GM18502 (cell line): ENCODE data around the gene TRUB1.
"Not testable (repeated sequence)": the region's sequence is repeated elsewhere in the genome, so short reads cannot be mapped to it uniquely, and the experiment has no call there.

ENCODE experiments used
- ATAC-seq: cut with Tn5 transposase; IDR thresholded peaks from one replicate; pipeline ENCODE4 v1.9.1; 2021; ENCODE audit warnings: mild to moderate bottlenecking; ENCODE audit not compliant: unreplicated experiment, poor library complexity

TRUB1 gene

DNA sequence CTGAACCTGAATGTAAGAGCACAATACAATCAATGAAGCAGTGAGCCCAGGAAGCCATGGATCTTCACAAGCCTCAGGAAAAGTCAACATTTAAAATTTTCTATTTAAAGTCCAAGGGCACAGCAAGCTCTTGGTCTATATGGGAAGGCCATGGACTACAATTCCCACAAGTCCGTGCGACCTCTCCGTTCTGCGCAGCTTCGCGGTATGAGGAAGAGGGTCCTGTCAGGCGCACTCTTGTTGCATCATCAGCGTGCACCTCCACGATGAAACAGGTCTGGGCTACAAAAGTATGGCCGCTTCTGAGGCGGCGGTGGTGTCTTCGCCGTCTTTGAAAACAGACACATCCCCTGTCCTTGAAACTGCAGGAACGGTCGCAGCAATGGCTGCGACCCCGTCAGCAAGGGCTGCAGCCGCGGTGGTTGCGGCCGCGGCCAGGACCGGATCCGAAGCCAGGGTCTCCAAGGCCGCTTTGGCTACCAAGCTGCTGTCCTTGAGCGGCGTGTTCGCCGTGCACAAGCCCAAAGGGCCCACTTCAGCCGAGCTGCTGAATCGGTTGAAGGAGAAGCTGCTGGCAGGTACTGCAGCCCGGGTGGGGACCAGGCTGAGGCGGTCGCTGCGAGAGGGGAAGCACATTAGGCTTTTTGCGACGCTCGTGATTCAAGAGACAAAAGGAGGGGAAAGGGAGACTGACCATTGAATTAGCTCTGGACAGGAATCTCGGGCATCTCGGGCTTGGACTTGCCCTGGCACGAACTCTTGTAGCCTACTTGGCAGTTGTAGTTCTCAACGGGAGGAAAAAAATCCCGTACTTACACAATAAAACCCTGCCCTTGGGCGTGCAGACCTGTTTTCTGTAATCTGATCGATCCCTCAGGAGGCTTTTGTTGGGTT lies at the start of gene TRUB1:
TRUB1 (plus strand) TSS at position 234 of the 894 bp plus-strand sequence; CDS start at position 293, 59 bp downstream.
- ATAC-seq = peak; percentile 100

DNA sequence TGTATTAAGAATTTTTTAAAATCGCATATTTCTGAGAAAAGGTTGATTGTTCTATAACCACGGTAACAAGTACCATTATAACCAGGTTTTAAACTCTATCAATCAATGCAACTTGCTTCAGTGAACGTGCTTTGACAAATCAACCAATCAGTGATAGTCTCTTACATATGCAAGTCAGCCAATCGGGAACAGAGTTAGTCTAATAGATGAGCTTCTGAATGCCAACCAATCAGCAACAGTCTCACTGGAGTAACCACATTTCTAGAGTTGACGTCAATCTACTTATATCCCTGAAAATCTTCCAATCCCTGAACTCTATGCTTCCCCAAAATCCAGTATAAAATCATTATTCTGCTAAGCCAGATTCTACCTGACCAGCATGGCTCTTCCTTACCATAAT lies 44.7 kb upstream of the TRUB1 start:
- no peak for ATAC-seq

DNA sequence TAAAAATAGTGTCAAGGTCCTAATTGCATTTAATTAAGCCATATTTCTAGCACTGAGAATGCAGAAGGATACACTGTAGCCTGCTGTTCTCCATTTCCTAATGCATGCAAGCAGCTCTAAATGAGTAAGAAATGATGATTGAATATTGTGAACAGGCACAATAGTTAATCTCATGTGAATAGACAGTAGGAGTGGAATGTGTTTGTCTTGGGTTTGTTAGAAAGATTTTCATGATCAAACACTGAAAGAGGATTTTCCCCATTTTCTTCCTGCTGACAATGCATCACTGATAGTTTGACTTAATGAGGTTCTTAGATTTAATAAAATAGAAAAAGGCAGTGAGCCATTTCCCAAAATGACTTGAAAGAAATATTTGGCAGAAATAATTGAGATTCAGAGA lies 43.1 kb upstream of the TRUB1 start:
- no peak for ATAC-seq

DNA sequence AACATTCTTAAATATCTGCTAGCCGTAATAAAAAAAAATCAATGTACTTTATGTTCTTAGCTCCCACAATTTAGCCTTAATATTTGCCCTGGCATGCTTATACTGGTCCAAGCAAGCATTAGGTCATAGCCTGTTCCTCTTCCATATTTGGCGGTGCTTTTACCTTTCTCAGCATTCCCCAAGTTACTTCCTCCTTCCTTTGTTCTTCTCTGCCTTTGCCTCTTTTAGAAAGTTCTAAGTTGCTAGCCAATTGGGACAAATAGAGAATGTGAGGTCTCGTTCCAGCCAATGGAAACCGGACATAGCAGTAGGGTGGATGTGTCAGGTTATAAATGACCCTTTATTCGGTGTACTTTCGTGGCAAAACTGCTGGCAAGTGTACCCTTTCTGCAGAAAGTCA lies 41.0 kb upstream of the TRUB1 start:
- not testable (repeated sequence) for ATAC-seq

DNA sequence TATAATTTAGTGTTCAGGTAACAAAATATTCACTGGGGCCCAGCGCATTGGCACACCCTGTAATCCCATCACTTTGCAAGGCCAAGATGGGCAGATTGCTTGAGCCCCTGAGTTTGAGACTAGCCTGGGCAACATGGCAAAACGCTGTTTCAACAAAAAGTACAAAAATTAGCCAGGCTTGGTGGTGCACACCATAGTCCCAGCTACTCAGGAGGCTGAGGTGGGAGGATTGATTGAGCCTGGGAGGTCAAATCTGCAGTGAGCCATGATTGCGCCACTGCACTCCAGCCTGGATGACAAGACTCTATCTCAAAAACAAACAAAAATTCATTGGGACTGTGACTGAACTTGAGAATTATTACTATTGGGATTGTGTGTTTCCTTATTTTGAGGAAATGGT lies 40.4 kb upstream of the TRUB1 start:
- ATAC-seq = no peak

DNA sequence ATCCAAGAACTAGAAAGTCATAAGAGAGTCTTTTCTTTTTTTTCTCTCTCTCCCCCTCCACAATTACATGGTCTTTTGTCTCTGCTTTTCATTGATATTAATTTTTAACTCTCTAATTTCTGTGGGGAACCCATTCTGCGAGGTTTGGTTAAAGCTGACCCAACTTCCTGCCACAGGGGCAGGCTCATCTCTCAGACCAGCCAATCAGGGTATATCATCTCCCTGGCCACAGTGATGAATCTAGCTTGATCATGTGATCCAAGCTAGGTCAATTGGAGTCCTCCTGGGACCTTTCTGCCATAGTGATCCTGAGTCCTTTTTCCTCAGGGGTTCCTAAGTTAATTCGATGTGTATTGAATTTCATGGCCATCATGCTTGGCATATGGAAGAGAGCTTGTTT lies 38.0 kb upstream of the TRUB1 start:
- no peak for ATAC-seq

DNA sequence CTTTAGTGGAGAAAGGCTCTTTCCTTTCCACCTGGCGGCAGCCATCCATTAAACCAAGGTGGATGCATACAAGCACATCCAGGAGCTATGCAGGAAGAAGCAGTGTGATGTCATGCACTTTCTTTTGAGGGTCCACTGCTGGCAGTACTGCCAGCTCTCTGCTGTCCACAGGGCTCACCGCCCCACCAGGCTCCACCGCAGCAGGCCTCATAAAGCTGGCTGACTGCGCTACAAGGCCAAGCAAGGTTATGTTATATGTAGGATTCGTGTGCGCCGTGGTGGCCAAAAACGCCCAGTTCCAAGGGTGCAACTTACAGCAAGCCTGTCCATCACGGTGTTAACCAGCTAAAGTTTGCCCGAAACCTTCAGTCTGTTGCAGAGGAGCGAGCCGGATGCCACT lies 37.3 kb upstream of the TRUB1 start:
- ATAC-seq = no peak

DNA sequence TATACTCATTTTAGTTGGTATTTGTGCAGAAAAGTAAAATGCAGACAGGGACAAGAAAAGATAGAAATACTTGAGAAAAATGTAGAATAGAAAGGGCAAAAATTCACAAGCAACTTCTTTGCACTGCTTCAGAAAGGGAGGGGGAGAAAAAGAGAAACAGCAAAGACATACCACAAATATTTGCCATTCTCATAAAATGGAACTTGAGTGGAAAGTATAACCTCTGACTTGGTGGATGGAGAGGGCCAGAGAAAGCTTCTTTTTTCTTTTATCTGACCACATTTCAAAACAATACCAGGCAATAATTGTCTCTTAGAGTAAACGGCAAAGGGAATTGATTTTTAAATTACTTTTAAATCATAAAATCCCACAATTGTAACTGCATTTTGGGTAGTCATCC lies 35.8 kb upstream of the TRUB1 start:
- ATAC-seq = no peak

DNA sequence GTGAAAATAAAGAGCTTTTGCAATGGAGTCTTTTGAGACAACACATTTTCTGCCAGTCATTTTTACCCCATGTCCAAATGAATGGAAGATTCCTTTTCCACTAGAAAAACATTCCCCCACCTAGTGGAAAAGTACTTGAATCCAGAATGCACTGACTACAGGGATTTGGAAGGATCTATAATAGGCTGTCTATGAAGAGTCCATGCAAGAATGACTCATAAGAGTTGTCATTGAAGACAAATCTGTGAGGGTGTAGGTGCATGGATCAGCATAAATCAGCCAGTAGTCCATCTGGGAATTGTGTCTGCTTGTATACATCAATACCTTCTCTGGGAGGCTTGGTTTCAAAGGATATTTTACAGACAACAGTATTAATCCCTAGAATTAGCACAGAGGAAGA lies 32.5 kb upstream of the TRUB1 start:
- ATAC-seq = no peak

DNA sequence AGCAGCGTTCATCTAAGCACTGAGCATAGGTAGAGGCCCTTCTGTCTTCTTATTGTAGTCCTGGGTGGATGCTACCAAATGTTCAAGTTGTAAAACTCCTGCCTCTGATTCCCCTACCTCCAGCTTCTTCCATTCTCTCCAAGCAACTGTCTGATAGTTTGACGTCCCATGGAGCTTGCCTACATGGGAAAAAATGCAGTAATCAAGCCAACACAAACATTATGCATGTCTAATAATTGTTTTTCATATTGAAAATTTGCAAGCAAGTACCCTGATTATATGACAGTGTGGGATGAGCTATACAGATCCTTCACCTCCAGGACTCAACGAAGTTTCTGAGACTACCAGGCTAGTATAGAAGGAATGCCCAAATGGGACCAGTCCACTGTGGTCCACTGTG lies 31.0 kb upstream of the TRUB1 start:
- ATAC-seq = no peak

DNA sequence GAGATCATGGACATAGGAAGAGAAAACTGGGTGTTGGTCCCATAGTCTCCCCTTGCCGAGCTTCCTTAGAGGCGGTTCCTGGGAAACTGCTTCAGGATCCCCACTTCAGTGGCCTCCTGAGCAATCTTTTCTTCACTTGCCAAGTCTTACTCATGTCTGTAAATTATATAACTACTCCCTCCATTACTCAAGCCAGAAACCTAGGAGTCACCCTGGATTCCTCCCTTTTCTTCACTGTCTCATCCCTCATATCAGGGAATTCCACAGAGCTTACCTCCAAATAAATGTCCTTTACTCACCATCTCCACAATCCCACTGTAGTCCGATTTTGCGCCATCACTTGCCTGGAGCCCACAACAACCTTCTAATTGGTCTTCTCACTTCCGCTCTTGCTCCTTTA lies 29.1 kb upstream of the TRUB1 start:
- ATAC-seq = no peak

DNA sequence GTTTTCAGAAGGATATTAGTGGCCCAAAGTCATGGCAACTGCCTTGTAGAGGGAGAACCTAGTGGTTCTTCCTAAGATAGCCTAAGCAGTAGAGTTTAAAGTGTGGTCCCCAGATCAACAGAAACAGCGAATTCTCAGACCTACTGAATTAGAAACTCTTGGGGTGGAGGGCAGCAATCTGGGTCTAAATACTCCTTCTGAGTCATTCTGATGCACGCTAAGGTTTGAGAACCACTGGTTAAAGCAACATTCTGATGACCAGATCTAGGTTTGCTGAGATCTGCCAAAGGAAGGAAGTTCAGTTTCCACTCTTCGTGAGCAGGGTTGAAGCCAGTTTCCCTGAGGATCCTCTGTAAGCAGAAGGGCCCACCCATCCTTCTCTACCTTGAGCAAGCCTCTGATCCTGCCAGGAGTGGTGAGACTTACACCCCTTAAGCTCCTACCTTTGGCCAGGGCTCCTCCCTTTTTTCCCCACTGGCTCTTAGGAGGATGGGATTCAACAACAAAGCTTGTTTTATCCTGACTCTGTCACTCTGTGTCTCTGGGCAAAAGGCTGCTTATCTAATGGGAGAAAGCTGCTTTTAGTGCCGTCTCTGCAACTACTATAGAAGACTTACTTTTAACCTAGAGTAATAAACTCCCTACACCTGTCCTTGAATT lies 26.8 kb upstream of the TRUB1 start:
- peak; percentile 85 for ATAC-seq

DNA sequence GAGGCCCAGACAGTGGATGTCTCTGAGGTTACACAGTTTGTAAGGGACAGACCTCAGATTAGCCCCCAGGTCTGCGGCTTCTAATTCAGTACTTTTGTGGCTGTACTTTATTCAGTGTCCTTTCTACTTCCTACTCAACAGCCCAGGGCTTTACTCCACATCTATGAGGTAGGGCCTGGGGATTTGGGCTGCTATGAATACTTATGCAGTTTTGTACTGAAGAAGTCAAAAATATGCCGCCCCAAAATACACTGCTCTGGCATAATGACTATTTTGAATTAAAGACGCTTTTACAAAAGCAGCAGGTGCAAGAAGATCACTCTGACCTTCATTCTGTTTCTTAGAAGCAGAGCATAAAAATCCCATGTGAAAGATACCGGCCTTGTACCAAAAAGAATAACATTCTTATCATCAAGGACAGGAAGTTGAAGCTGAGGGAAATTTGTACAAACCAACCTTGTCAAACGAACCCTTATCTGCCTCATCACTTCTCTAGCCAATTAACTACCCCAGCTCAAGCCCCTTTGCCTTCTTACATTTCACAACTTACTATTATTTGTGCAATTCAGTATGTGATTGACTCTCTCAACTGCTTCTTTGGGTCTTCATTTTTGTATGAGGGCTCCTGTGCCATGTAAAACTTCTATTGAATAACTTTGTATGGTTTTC lies 26.1 kb upstream of the TRUB1 start:
- no peak for ATAC-seq

DNA sequence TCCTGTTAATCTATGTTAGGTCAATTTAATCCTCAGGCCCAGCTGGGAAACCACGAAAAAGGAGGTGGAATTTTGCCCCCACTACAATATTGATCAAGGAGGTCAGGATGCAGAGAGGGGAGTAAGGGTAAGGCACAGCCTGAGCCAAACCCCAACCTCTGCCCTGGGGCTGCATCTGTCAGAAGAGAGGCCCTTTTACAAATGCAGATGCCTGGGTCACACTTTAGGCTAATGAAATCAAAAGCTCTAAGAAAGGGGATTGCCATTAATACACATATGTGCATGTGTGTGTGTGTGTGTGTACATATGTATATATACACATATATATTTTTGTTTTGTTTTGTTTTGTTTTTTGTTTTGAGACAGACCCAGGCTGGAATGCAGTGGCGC lies 25.5 kb upstream of the TRUB1 start:
- no peak for ATAC-seq

DNA sequence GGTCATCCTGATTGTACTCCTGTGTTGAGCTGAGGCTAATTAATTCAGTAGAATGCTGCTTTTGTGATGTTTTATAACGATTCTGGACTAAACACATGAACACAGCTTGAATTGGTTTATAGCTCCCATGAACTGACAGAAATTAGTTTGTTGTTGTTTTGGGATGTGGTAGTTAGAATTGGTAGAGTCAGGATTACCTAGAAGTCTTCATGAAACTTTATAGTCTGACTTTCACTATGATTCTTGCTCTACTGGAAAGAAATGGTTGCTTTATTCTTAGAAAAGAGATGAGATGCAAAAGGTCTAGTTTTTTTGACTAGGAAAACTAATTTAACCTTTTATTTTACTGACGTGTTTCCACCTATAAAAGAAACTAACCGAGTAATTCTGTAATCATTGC lies 23.4 kb upstream of the TRUB1 start:
- ATAC-seq = no peak

DNA sequence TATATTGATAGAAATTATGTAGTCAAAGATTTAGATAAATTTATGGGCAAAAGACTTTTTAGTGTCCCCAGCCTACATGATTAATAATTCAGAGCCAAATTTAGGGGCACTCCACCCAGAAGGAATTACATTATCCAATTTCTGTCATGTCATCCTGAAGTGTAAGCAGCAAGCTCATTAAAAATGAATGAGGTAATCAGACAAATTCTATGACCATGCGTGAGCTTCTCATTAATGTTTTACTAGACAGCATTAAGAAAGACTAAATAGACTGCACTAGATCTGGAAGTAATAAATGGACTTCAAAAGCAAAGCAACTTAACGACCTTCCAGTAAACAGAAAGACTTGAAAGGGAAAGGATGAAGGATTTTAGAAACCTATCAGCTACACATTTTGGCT lies 22.7 kb upstream of the TRUB1 start:
- ATAC-seq = no peak

DNA sequence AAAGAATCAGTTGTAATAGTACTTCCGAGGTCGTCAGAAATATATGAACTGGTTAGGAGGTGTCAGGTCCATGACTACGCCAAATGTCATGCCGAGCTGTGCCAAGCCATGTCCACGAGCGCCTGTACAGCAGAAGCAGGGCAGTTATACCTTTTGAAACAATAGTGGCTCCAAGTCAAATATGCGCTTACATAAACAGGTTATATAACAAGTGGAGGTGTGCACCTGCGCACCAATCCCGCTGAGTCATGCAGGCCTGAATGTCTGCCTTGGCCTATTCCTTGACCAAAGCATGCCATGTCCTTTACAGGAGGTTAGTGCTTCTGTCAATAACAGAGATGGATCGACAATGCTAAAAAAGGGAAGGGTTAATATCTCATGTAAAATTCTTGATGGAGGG lies 21.3 kb upstream of the TRUB1 start:
- ATAC-seq = no peak

DNA sequence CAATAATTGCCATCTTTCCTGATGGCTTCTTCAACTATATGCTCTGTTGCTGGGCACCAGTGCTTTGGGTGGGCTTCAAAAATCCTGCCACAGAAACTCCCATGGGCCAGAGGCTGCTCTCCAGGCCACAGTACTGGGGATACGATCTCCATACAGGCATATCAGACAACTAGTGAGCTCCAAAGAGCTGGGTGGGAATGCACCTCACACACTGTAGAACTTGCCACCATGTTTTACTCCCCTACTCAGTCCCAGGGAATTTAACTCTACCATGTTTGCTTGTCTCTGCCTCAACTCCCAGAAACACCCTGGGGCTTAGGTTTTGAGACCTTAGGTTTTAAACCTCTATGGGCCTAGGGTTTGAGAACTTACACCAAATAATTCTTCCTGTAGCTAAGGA lies 20.5 kb upstream of the TRUB1 start:
- ATAC-seq = no peak

DNA sequence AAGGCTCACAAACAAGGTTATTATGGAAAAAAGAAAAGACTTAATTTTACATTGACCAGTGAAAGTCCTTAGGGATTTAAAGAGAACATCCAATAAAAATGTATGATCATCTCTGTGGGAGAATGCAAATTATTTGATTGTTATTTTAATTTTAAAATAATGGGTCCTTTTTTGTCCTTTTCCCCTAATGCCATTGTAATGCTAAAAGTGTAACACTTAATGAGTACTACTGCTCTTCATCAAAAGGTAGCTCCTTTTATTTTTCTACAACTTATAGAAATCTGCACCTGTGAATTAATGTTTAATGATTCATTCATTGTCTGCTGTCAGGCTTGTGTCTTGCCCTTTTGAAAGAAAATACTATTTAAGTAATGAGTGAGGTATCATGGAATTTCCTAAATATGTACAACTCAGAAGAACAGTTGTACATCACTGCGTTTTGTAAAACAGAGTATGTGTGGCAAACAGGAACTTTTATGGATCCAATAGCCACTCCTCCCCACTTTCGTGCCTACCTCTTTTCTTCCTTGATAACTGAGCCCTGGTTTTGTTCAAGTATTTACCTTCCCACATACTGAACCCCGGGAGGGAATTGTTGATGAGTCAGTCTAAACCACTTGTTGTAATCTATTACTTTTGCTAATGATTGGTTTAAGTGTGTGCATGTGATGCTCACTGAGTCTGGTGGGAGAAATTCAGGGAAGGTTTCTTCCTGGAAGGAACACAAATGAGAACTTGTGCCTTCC lies 19.9 kb upstream of the TRUB1 start:
- no peak for ATAC-seq

DNA sequence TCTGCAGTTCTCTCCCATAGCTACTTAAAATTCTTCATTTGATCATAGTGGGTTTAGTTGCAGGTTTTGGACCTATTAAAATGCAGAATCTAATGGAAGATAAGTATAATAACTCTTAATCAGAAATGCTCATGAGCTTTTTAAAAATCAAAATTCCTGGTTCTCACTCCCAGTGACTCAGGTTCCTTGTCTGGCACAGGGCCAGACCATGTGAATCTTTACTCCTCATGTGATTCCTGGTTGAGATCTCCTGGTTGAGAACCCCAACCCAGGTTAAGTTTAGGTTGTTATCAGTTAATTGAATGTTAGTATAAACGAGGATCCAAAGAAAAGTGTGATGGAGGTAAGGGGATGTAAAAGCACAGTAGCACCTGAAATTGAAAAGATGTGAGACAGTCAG lies 17.5 kb upstream of the TRUB1 start:
- ATAC-seq = no peak

DNA sequence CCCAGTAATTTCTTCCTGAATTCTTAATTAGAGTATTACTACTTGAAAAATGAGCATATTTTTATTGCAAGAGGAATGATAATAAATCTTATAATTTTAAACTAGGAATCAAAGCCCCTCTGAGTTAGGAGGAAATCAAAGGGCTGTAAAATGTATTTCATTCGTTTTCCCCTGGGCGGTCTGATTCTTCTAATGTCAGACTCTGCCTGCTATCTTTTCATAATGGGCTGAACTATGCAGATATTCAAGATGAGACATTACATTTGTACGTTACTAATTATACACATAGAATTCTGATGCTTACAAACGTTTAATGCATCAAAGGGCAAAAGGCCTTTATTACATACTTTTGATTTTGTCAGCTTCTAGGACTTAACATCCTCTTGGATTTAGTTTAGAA lies 16.0 kb upstream of the TRUB1 start:
- ATAC-seq = no peak
